Ishikawa (cell line): Measurements from ENCODE around the gene PYGO2.

Experiments used
- CEBPB ChIP-seq: IDR thresholded peaks from 2 replicates; pipeline ENCODE4 v1.6.1; 2012
- CREB1 ChIP-seq: IDR thresholded peaks from 2 replicates; pipeline ENCODE4 v1.6.1; 2012; ENCODE audit warnings: low read depth
- EGR1 ChIP-seq: IDR thresholded peaks from 2 replicates; pipeline ENCODE4 v1.6.1; 2012
- EP300 ChIP-seq: IDR thresholded peaks from 2 replicates; pipeline ENCODE4 v1.6.1; 2012; ENCODE audit warnings: borderline replicate concordance
- FOXM1 ChIP-seq: IDR thresholded peaks from 2 replicates; pipeline ENCODE4 v1.6.1; 2012; ENCODE audit warnings: low read depth, borderline replicate concordance
- MAX ChIP-seq: IDR thresholded peaks from 2 replicates; pipeline ENCODE4 v1.6.1; 2012
- NFIC ChIP-seq: IDR thresholded peaks from 2 replicates; pipeline ENCODE4 v1.6.1; 2012
- RAD21 ChIP-seq: IDR thresholded peaks from 2 replicates; pipeline ENCODE4 v1.6.1; 2012; ENCODE audit warnings: low read depth
- REST ChIP-seq: IDR thresholded peaks from 2 replicates; pipeline ENCODE4 v1.6.1; 2012; ENCODE audit warnings: low read depth, mild to moderate bottlenecking
- TAF1 ChIP-seq: IDR thresholded peaks from 2 replicates; pipeline ENCODE4 v1.6.1; 2012; ENCODE audit warnings: low read depth, mild to moderate bottlenecking
- TCF12 ChIP-seq: IDR thresholded peaks from 2 replicates; pipeline ENCODE4 v1.6.1; 2012; ENCODE audit warnings: low read depth
- TEAD4 ChIP-seq: IDR thresholded peaks from 2 replicates; pipeline ENCODE4 v1.6.1; 2012
- YY1 ChIP-seq: IDR thresholded peaks from 2 replicates; pipeline ENCODE4 v1.6.1; 2012; ENCODE audit warnings: low read depth
- ZBTB7A ChIP-seq: IDR thresholded peaks from 2 replicates; pipeline ENCODE4 v1.6.1; 2012; ENCODE audit warnings: low read depth
- TF ChIP-seq, protein P1 (sequence below): IDR thresholded peaks from 2 replicates; pipeline ENCODE4 v1.6.1; 2012

PYGO2 gene

DNA sequence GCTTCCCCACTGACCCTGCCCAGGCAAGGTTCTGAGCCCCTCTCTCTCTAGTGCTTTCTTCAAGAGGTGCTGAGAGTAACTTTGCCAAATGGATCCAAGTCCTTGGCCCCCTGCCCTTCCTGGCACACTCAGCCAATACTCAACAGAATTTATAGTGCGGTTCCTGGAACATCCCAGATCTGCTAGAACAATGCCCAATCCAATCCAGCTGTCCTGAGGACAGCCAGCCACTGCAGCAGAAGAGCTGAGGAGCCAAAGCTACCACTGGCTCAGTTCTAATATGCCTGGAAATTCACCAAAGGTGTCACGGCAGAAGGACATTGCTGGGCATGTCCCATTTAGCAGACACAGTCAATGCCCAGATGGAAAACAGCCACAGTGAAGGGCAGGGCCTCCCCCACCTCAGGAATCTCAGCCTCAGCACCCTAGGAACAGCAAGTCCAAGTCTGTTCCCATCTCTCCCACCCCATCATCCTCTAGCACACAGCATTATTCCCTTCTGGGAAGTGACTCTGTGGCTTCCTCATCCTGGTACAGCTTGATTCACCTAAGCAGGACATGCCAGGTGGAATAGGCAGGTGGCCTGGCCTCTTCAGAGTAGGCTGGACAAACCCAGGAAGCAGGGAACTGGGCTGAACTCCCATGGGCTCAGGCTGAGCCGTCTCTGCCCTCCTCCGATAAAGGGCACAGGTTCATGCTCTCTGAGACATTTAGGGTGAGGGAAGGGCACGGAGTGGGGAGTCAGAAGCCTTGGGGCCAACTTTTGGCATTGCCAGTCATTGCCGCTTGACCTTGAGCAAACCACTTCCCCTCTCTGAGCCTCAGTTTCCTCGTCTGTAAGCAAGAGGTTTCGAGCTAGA, 49.7 kb downstream of the PYGO2 start:
- TF ChIP-seq MAX (no peak), REST (no peak), YY1 (no peak), EGR1 (no peak)
- TF ChIP-seq, protein P1, sequence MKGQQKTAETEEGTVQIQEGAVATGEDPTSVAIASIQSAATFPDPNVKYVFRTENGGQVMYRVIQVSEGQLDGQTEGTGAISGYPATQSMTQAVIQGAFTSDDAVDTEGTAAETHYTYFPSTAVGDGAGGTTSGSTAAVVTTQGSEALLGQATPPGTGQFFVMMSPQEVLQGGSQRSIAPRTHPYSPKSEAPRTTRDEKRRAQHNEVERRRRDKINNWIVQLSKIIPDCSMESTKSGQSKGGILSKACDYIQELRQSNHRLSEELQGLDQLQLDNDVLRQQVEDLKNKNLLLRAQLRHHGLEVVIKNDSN = no peak

DNA sequence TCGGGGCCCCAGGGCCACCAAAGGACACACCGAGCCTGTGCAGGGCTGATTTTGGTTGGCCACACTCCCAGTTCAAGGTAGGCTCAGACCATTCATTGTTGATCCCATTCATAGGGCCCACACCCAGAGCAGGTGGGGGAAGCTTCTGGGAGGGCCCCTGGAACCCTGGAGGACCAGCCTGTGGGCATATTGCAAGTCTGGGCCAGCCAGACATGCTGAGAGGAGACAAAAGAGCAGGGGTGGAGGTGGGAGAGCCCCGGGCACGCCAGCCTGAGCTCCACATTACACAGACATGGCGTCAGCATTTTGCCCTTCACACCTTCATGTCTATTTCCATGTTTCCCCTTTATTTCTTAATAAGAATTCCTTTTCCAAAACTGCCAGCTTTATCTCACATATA, 50.7 kb downstream of the PYGO2 start:
- TF ChIP-seq ZBTB7A (no peak), CEBPB (no peak), TAF1 (no peak), RAD21 (no peak), FOXM1 (no peak), EP300 (no peak), CREB1 (no peak), TCF12 (no peak), MAX (no peak), YY1 (no peak), TEAD4 (no peak), REST (no peak), EGR1 (no peak), NFIC (no peak)
- TF ChIP-seq, protein P1 = no peak

GRCh38 chr1:154908937-154909336, 52.6 kb downstream of the PYGO2 start:
- TF ChIP-seq NFIC (no peak), TCF12 (no peak), ZBTB7A (no peak), FOXM1 (no peak), RAD21 (no peak), YY1 (no peak), CREB1 (no peak), CEBPB (no peak), REST (no peak), EP300 (no peak), EGR1 (no peak), TAF1 (no peak)
- TF ChIP-seq, protein P1 = no peak
